ENCODE results near the gene CD209.

Gene CD209

GRCh38 chr19:7729211-7729610 is 18.1 kb downstream of the CD209 start:
- H3K14ac ChIP-seq (ENCODE audit: low read length): no peak overlapping the region

GRCh38 chr19:7725791-7726190 is 21.5 kb downstream of the CD209 start:
- Histone ChIP-seq H3K4me1 (ENCODE audit: control insufficient read depth in 1 of 2, insufficient read depth in 2 of 2, low read length in 2 of 2) (no peaks in the 10 kb centered on the region), H3K4ac (ENCODE audit: low read depth, low read length) (no peak overlapping the region), H4K12ac (ENCODE audit: low read depth, low read length) (no peak overlapping the region), H3K27me3 (ENCODE audit: insufficient read depth, low read length) (peaks cover 31% of the 10 kb centered on the region), H2BK12ac (ENCODE audit: low read length) (no peak overlapping the region), H2AK5ac (ENCODE audit: low read length) (no peak overlapping the region), H3K9ac (ENCODE audit: low read length) (no peak overlapping the region), H3K9me3 (ENCODE audit: insufficient read depth, low read depth, low read length) (peaks cover 5% of the 10 kb centered on the region), H3K79me2 (ENCODE audit: control insufficient read depth, insufficient read depth, low read length, poor library complexity) (no peaks in the 10 kb centered on the region), H2BK120ac (ENCODE audit: insufficient read depth, low read length, poor library complexity) (no peak overlapping the region), H3K23ac (ENCODE audit: low read length) (no peak overlapping the region), H2AFZ (ENCODE audit: insufficient read depth, low read length, poor library complexity) (no peak overlapping the region), H3K79me1 (ENCODE audit: low read length) (no peaks in the 10 kb centered on the region), H4K8ac (ENCODE audit: low read depth, low read length) (no peak overlapping the region), H3K14ac (ENCODE audit: low read length) (no peak overlapping the region), H3K4me2 (ENCODE audit: low read length) (no peak overlapping the region), H3K4me3 (ENCODE audit: low read depth, low read length) (no peak overlapping the region), H3K27ac (ENCODE audit: low read depth, low read length) (no peak overlapping the region), H4K91ac (ENCODE audit: low read depth, low read length) (no peak overlapping the region), H3K36me3 (ENCODE audit: control insufficient read depth in 1 of 2, insufficient read depth in 2 of 2, low read length in 2 of 2) (no peaks in the 10 kb centered on the region), H3K18ac (ENCODE audit: low read length) (no peak overlapping the region), H2BK5ac (ENCODE audit: low read depth, low read length, poor library complexity) (no peak overlapping the region)
- no peak for DNase-seq
- no CpG with 5 or more reads among the region's 2 CpGs for WGBS (ENCODE audit: extremely low coverage, insufficient coverage, insufficient read length)

More at GRCh38 chr19:7729211-7729610, 18.1 kb downstream of the CD209 start:
- Histone ChIP-seq H3K4me3 (ENCODE audit: low read depth, low read length) (no peak overlapping the region), H3K27me3 (ENCODE audit: insufficient read depth, low read length) (peaks cover 39% of the 10 kb centered on the region), H4K12ac (ENCODE audit: low read depth, low read length) (no peak overlapping the region), H3K27ac (ENCODE audit: low read depth, low read length) (no peak overlapping the region), H3K23ac (ENCODE audit: low read length) (no peak overlapping the region), H3K9ac (ENCODE audit: low read length) (no peak overlapping the region), H2AFZ (ENCODE audit: insufficient read depth, low read length, poor library complexity) (no peak overlapping the region), H3K4me2 (ENCODE audit: low read length) (no peak overlapping the region), H3K4ac (ENCODE audit: low read depth, low read length) (no peak overlapping the region), H2BK120ac (ENCODE audit: insufficient read depth, low read length, poor library complexity) (no peak overlapping the region), H3K9me3 (ENCODE audit: insufficient read depth, low read depth, low read length) (peaks cover 8% of the 10 kb centered on the region), H3K79me2 (ENCODE audit: control insufficient read depth, insufficient read depth, low read length, poor library complexity) (no peaks in the 10 kb centered on the region), H3K4me1 (ENCODE audit: control insufficient read depth in 1 of 2, insufficient read depth in 2 of 2, low read length in 2 of 2) (no peaks in the 10 kb centered on the region), H4K8ac (ENCODE audit: low read depth, low read length) (no peak overlapping the region), H3K36me3 (ENCODE audit: control insufficient read depth in 1 of 2, insufficient read depth in 2 of 2, low read length in 2 of 2) (no peaks in the 10 kb centered on the region), H2BK5ac (ENCODE audit: low read depth, low read length, poor library complexity) (no peak overlapping the region), H4K91ac (ENCODE audit: low read depth, low read length) (no peak overlapping the region), H3K79me1 (ENCODE audit: low read length) (no peaks in the 10 kb centered on the region), H2AK5ac (ENCODE audit: low read length) (no peak overlapping the region), H3K18ac (ENCODE audit: low read length) (no peak overlapping the region), H2BK12ac (ENCODE audit: low read length) (no peak overlapping the region)
- WGBS (ENCODE audit: extremely low coverage, insufficient coverage, insufficient read length): no CpG with 5 or more reads among the region's 16 CpGs
- DNase-seq: no peak

GRCh38 chr19:7722231-7722651 is 25.1 kb downstream of the CD209 start:
- Histone ChIP-seq H3K79me2 (ENCODE audit: control insufficient read depth, insufficient read depth, low read length, poor library complexity) (no peaks in the 10 kb centered on the region), H4K12ac (ENCODE audit: low read depth, low read length) (no peak overlapping the region)

GRCh38 chr19:7720351-7720750 is 27.0 kb downstream of the CD209 start:
- H3K4me1 ChIP-seq (ENCODE audit: control insufficient read depth in 1 of 2, insufficient read depth in 2 of 2, low read length in 2 of 2): no peaks in the 10 kb centered on the region
- H2AFZ ChIP-seq (ENCODE audit: insufficient read depth, low read length, poor library complexity): no peak overlapping the region
- no peaks in the 10 kb centered on the region for H3K9me3 ChIP-seq (ENCODE audit: insufficient read depth, low read depth, low read length)
- no peak overlapping the region for H2AK5ac ChIP-seq (ENCODE audit: low read length)
- H4K8ac ChIP-seq (ENCODE audit: low read depth, low read length): no peak overlapping the region
- no peak overlapping the region for H3K14ac ChIP-seq (ENCODE audit: low read length)
- H3K4ac ChIP-seq (ENCODE audit: low read depth, low read length): no peak overlapping the region
- no peak overlapping the region for H3K27ac ChIP-seq (ENCODE audit: low read depth, low read length)
- no peaks in the 10 kb centered on the region for H3K27me3 ChIP-seq (ENCODE audit: insufficient read depth, low read length)
- H2BK5ac ChIP-seq (ENCODE audit: low read depth, low read length, poor library complexity): no peak overlapping the region
- no peak overlapping the region for H3K9ac ChIP-seq (ENCODE audit: low read length)
- H3K79me1 ChIP-seq (ENCODE audit: low read length): no peaks in the 10 kb centered on the region
- H4K91ac ChIP-seq (ENCODE audit: low read depth, low read length): no peak overlapping the region
- no peak overlapping the region for H3K4me2 ChIP-seq (ENCODE audit: low read length)
- WGBS (ENCODE audit: extremely low coverage, insufficient coverage, insufficient read length): no CpG with 5 or more reads among the region's 6 CpGs
- no peaks in the 10 kb centered on the region for H3K79me2 ChIP-seq (ENCODE audit: control insufficient read depth, insufficient read depth, low read length, poor library complexity)
- H3K4me3 ChIP-seq (ENCODE audit: low read depth, low read length): no peak overlapping the region
- no peak overlapping the region for H3K18ac ChIP-seq (ENCODE audit: low read length)
- no peak overlapping the region for H3K23ac ChIP-seq (ENCODE audit: low read length)
- no peak overlapping the region for H2BK12ac ChIP-seq (ENCODE audit: low read length)
- DNase-seq: peak; percentile 14 to 50
- H3K36me3 ChIP-seq (ENCODE audit: control insufficient read depth in 1 of 2, insufficient read depth in 2 of 2, low read length in 2 of 2): no peaks in the 10 kb centered on the region
- H4K12ac ChIP-seq (ENCODE audit: low read depth, low read length): no peak overlapping the region
- no peak overlapping the region for H2BK120ac ChIP-seq (ENCODE audit: insufficient read depth, low read length, poor library complexity)

More at GRCh38 chr19:7722231-7722651, 25.1 kb downstream of the CD209 start:
- Histone ChIP-seq H3K27me3 (ENCODE audit: insufficient read depth, low read length) (peaks cover under 1% of the 10 kb centered on the region), H3K4me1 (ENCODE audit: control insufficient read depth in 1 of 2, insufficient read depth in 2 of 2, low read length in 2 of 2) (no peaks in the 10 kb centered on the region), H2AFZ (ENCODE audit: insufficient read depth, low read length, poor library complexity) (no peak overlapping the region), H4K91ac (ENCODE audit: low read depth, low read length) (no peak overlapping the region), H3K79me1 (ENCODE audit: low read length) (no peaks in the 10 kb centered on the region), H2BK120ac (ENCODE audit: insufficient read depth, low read length, poor library complexity) (no peak overlapping the region), H3K4me2 (ENCODE audit: low read length) (no peak overlapping the region), H2BK12ac (ENCODE audit: low read length) (no peak overlapping the region), H3K18ac (ENCODE audit: low read length) (no peak overlapping the region), H3K27ac (ENCODE audit: low read depth, low read length) (no peak overlapping the region), H2BK5ac (ENCODE audit: low read depth, low read length, poor library complexity) (no peak overlapping the region), H3K4ac (ENCODE audit: low read depth, low read length) (no peak overlapping the region), H2AK5ac (ENCODE audit: low read length) (no peak overlapping the region), H3K23ac (ENCODE audit: low read length) (no peak overlapping the region), H3K36me3 (ENCODE audit: control insufficient read depth in 1 of 2, insufficient read depth in 2 of 2, low read length in 2 of 2) (no peaks in the 10 kb centered on the region), H3K4me3 (ENCODE audit: low read depth, low read length) (no peak overlapping the region), H4K8ac (ENCODE audit: low read depth, low read length) (no peak overlapping the region), H3K9ac (ENCODE audit: low read length) (no peak overlapping the region), H3K9me3 (ENCODE audit: insufficient read depth, low read depth, low read length) (no peaks in the 10 kb centered on the region), H3K14ac (ENCODE audit: low read length) (no peak overlapping the region)
- no CpG with 5 or more reads among the region's 5 CpGs for WGBS (ENCODE audit: extremely low coverage, insufficient coverage, insufficient read length)
- no peak for DNase-seq
